Panc1 (cell line): ENCODE results near the gene SECISBP2. TPM values are rescaled to one million over a fixed set of nuclear protein-coding genes. Genes with fewer than 3 reads are reported as not detected.

Source experiments
- ATAC-seq: fragments of 200-7000 bp; cut with Tn5 transposase; 2 replicates; pipeline ENCODE4 v1.9.1; 2020; ENCODE audit warnings: mild to moderate bottlenecking, moderate library complexity
- BruUV-seq: library from RNA; stranded (reverse); fragments of 400-500 nt; replicated peaks from 2 replicates; lab custom pipeline; 2021; lab: Mats Ljungman, UMichigan
- CTCF ChIA-PET: fragments of 300-600 bp; sonication (Branson Sonifier 250); formaldehyde crosslinking; loops from one replicate; lab custom pipeline; 2022; ENCODE audit warnings: antibody characterized with exemption; lab: Charles Lee
- POLR2A ChIA-PET: fragments of 300-600 bp; sonication (Branson Sonifier 250); formaldehyde crosslinking; loops from one replicate; lab custom pipeline; 2022; ENCODE audit warnings: antibody characterized with exemption; lab: Charles Lee
- DNase-seq: peaks from one replicate; pipeline ENCODE4 v3.0.0-alpha.2; 2010; ENCODE audit warnings: low read depth, low spot score
- H3K27ac ChIP-seq: 2 replicates; pipeline ENCODE4 v1.5.1; 2011; ENCODE audit warnings: mild to moderate bottlenecking, low read length, inconsistent platforms
- H3K27me3 ChIP-seq: fragments of 200-500 bp; sonication (Bioruptor generic); 2 replicates; pipeline ENCODE4 v1.6.0; 2014; ENCODE audit warnings: low read length, inconsistent platforms; ENCODE audit not compliant: control insufficient read depth, insufficient read depth
- H3K36me3 ChIP-seq: fragments of 200-500 bp; sonication (Bioruptor generic); 2 replicates; pipeline ENCODE4 v1.5.1; 2014; ENCODE audit warnings: inconsistent platforms, mild to moderate bottlenecking, low read length, moderate library complexity; ENCODE audit not compliant: control insufficient read depth, insufficient read depth
- H3K4me1 ChIP-seq: 2 replicates; pipeline ENCODE4 v1.5.1; 2011; ENCODE audit warnings: inconsistent platforms, mild to moderate bottlenecking, low read length, moderate library complexity; ENCODE audit not compliant: control insufficient read depth, insufficient read depth
- H3K4me3 ChIP-seq, 2 experiments: 2 replicates each; pipeline ENCODE4 v1.5.1; 2011 to 2012; ENCODE audit warnings: low read depth in 2 of 2, low read length in 2 of 2, mild to moderate bottlenecking in 2 of 2, inconsistent platforms in 1 of 2, moderate library complexity in 1 of 2
- H3K9me3 ChIP-seq: fragments of 200-500 bp; sonication (Bioruptor generic); 2 replicates; pipeline ENCODE4 v1.5.1; 2014; ENCODE audit warnings: low read depth, mild to moderate bottlenecking, inconsistent platforms, low read length, moderate library complexity; ENCODE audit not compliant: control insufficient read depth, insufficient read depth
- POLR2AphosphoS5 ChIP-seq: IDR thresholded peaks from 2 replicates; pipeline ENCODE4 v1.6.1; 2012; ENCODE audit warnings: mild to moderate bottlenecking, low read depth, low read length, moderate library complexity
- REST ChIP-seq, 2 experiments: IDR thresholded peaks; 2 replicates each; pipeline ENCODE4 v1.6.1; 2011 to 2012; ENCODE audit warnings: low read depth in 2 of 2, control low read depth in 1 of 2, low read length in 1 of 2, mild to moderate bottlenecking in 1 of 2, moderate library complexity in 1 of 2; ENCODE audit not compliant: insufficient read depth in 1 of 2
- SIN3A ChIP-seq: IDR thresholded peaks from 2 replicates; pipeline ENCODE4 v1.6.1; 2012; ENCODE audit warnings: low read depth, mild to moderate bottlenecking, low read length, moderate library complexity, borderline replicate concordance; ENCODE audit not compliant: insufficient read depth
- TCF7L2 ChIP-seq: IDR thresholded peaks from 2 replicates; pipeline ENCODE4 v1.6.1; 2011; ENCODE audit warnings: mild to moderate bottlenecking, low read depth, low read length, inconsistent platforms
- in situ Hi-C: cut with HindIII; loops from 2 replicates; pipeline ENCODE4 v1.10.0; 2016; ENCODE audit warnings: low sequenced_read_pairs, low pct_unique_long_range_greater_than_20kb
- intact Hi-C: fragments of 100-400 bp; cut with micrococcal nuclease; formaldehyde crosslinking; loops from one replicate; pipeline ENCODE4 v1.10.0; 2022; ENCODE audit not compliant: unreplicated experiment
- total RNA-seq: library from RNA; stranded (reverse); gene quantifications from one replicate; pipeline ENCODE4 v1.2.1, GENCODE V29; 2021; ENCODE audit not compliant: unreplicated experiment
- TF ChIP-seq, protein P1 (sequence below): fragments of 450-650 bp; IDR thresholded peaks from 2 replicates; pipeline ENCODE4 v1.5.1; 2017; ENCODE audit warnings: mild to moderate bottlenecking

Gene SECISBP2
- total RNA-seq, 1 experiment from 2014 or later = 17.7 TPM

DNA sequence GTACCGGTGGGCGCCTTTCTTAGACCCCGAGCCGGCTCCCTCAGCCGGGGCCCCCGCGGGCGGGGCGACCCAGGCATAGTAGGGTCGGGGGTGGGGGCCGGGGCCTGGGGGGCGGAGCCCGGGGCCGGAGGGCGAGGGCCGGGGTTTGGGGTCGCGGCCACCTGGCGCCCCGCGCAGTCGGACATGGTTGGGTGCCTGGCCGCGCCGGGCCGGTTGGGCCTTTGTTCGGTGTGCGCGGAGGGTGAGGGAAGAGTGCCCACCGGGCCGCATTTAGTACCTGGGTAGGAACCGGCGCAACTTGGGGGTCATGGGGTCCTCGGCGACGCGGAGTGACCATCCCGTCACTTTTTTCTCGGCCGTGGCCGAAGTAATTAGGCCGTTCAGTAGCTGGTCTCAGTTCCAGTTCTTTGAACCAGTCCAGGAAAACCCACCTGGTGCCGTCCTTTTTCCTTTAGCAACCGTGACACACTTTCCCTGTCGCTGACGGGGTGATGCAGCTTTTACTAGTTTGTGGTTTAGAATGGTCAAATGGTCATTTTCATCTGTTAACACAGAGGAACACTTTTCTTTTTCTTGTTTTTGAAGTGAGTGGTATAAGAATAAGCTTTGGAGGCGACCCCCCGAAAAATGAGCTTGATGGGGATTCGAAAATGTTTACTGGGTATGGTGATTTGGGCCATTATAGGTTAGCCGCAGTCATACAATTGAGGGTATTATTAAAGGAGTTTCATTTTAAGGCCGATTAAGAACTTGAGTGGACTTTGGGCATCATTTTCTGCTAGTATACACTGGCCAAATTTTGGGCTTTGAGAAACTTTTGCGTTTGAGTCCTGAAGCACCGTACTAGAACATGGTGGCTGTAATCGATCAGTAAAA lies 6.7 kb upstream of the SECISBP2 start:
- peak; percentile 49 for ATAC-seq
- Histone ChIP-seq H3K36me3 (peaks cover 38% of the 10 kb centered on the region), H3K4me1 (peaks cover 13% of the 10 kb centered on the region), H3K27me3 (no peaks in the 10 kb centered on the region), H3K27ac (peak overlapping the region; percentile 97), H3K9me3 (no peaks in the 10 kb centered on the region), H3K4me3 (peak overlapping the region; percentile 80 to 92)
- intact Hi-C loops (no loop called here), in situ Hi-C loops (no loop called here)
- BruUV-seq = no TSS peak
- POLR2A ChIA-PET = interaction anchor here (0.6 kb wide), 1 partner anchor 121 kb away, joined by 3 read pairs; no protein-coding TSS in a partner anchor
- no peak for DNase-seq
- TF ChIP-seq REST (IDR thresholded peaks at IDR 0.05; ENCODE audit: insufficient read depth in 1 of 2, low read depth in 2 of 2, low read length in 1 of 2) (no peak), TCF7L2 (no peak), SIN3A (no peak; the same call in 1 of the 2 replicates), POLR2AphosphoS5 (no peak)
- TF ChIP-seq, protein P1, sequence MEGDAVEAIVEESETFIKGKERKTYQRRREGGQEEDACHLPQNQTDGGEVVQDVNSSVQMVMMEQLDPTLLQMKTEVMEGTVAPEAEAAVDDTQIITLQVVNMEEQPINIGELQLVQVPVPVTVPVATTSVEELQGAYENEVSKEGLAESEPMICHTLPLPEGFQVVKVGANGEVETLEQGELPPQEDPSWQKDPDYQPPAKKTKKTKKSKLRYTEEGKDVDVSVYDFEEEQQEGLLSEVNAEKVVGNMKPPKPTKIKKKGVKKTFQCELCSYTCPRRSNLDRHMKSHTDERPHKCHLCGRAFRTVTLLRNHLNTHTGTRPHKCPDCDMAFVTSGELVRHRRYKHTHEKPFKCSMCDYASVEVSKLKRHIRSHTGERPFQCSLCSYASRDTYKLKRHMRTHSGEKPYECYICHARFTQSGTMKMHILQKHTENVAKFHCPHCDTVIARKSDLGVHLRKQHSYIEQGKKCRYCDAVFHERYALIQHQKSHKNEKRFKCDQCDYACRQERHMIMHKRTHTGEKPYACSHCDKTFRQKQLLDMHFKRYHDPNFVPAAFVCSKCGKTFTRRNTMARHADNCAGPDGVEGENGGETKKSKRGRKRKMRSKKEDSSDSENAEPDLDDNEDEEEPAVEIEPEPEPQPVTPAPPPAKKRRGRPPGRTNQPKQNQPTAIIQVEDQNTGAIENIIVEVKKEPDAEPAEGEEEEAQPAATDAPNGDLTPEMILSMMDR = no peak
- CTCF ChIA-PET = no interaction called here

GRCh38 chr9:89312222-89312571 lies 6.1 kb upstream of the SECISBP2 start:
- POLR2A ChIA-PET = no interaction called here
- Histone ChIP-seq H3K4me3 (peak overlapping the region; percentile 80 to 92), H3K27me3 (no peaks in the 10 kb centered on the region), H3K27ac (peak overlapping the region; percentile 97), H3K4me1 (peaks cover 19% of the 10 kb centered on the region), H3K36me3 (peaks cover 43% of the 10 kb centered on the region), H3K9me3 (no peaks in the 10 kb centered on the region)
- CTCF ChIA-PET = no interaction called here
- intact Hi-C loops (no loop called here), in situ Hi-C loops (no loop called here)
- BruUV-seq = no TSS peak
- no peak for DNase-seq
- no peak for ATAC-seq
- no peak for TF ChIP-seq POLR2AphosphoS5
- TF ChIP-seq REST (IDR thresholded peaks at IDR 0.05; ENCODE audit: insufficient read depth in 1 of 2, low read depth in 2 of 2, low read length in 1 of 2) = no peak
- no peak for TF ChIP-seq SIN3A
- TF ChIP-seq, protein P1 = no peak
- no peak for TF ChIP-seq TCF7L2
